SJCRH30 (cell line): Measurements from ENCODE around the gene ZNF276. TPM values are rescaled to one million over a fixed set of nuclear protein-coding genes. Genes with fewer than 3 reads are reported as not detected.

Source experiments
- total RNA-seq: library from RNA; depleted of rRNA; stranded (reverse); fragments of >200 nt; shearing (Covaris generic); gene quantifications from 2 replicates; pipeline ENCODE4 v1.2.3, GENCODE V29; 2014; rRNA removed

ZNF276 gene
- total RNA-seq, 1 experiment from 2014 or later, result 13.3 TPM

Other genes with a start within 250 kb of the ZNF276 start
- gene ANKRD11, start 231.0 kb upstream of the ZNF276 start, total RNA-seq, result 105 and 116 TPM in 2 replicates
- 137 and 161 TPM in 2 replicates for gene SPG7, start 213.1 kb upstream of the ZNF276 start, total RNA-seq
- 5,665 and 6,596 TPM in 2 replicates for gene RPL13, start 160.9 kb upstream of the ZNF276 start, total RNA-seq
- gene CPNE7, start 145.8 kb upstream of the ZNF276 start, total RNA-seq, result not detected in 2 replicates
- gene DPEP1, start 107.9 kb upstream of the ZNF276 start, total RNA-seq, result 1.6 and 1.7 TPM in 2 replicates
- 71.1 and 75.6 TPM in 2 replicates for gene CHMP1A, start 63.8 kb upstream of the ZNF276 start, total RNA-seq
- 9.9 and 12.7 TPM in 2 replicates for gene SPATA33, start 63.7 kb upstream of the ZNF276 start, total RNA-seq
- gene CDK10, start 34.8 kb upstream of the ZNF276 start, total RNA-seq, result 29.0 and 35.1 TPM in 2 replicates
- 6.0 and 7.2 TPM in 2 replicates for gene SPATA2L, start 19.8 kb upstream of the ZNF276 start, total RNA-seq
- 2.2 and 2.5 TPM in 2 replicates for gene VPS9D1, start 639 bp upstream of the ZNF276 start, total RNA-seq
- gene FANCA, start 95.1 kb downstream of the ZNF276 start, total RNA-seq, result 46.1 and 60.2 TPM in 2 replicates
- 1.5 and 2.7 TPM in 2 replicates for gene SPIRE2, start 106.9 kb downstream of the ZNF276 start, total RNA-seq
- gene TCF25, start 152.1 kb downstream of the ZNF276 start, total RNA-seq, result 60.0 and 65.9 TPM in 2 replicates
- gene MC1R, start 197.3 kb downstream of the ZNF276 start, total RNA-seq, result 1.6 and 1.7 TPM in 2 replicates
- gene TUBB3, start 201.8 kb downstream of the ZNF276 start, total RNA-seq, result 47.0 and 48.3 TPM in 2 replicates
- 44.0 and 49.2 TPM in 2 replicates for gene DEF8, start 227.2 kb downstream of the ZNF276 start, total RNA-seq